Skeletal muscle cell (primary cell): Measurements from ENCODE around the gene GRM7.

Experiments
- DNase-seq: peaks from one replicate; pipeline ENCODE4 v3.0.0-alpha.2; 2010; ENCODE audit warnings: low read depth
- H3K4me3 ChIP-seq: 2 replicates; pipeline ENCODE4 v1.5.1; 2011; ENCODE audit warnings: low read depth, mild to moderate bottlenecking, control low read depth, low read length, moderate library complexity

GRM7 gene

DNA sequence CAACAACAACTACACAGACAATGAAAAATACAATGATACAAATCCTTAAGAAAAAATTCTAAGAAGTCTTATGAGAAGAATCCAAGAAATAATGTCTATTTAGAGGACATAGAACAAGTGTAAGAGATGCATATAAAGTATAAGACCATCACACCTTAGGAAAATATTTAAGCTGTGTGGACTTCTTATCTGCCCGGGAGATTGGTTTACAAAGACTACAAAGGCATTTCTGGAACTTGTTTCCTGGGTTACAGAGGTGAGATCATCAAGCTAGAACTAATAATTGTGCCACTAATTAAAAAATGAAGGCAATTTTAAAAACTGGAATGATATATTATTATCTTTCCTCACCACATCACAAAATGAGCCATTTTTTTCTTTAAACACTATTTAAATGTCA is 507.1 kb downstream of the GRM7 start:
- H3K4me3 ChIP-seq = no peak overlapping the region
- no peak for DNase-seq

DNA sequence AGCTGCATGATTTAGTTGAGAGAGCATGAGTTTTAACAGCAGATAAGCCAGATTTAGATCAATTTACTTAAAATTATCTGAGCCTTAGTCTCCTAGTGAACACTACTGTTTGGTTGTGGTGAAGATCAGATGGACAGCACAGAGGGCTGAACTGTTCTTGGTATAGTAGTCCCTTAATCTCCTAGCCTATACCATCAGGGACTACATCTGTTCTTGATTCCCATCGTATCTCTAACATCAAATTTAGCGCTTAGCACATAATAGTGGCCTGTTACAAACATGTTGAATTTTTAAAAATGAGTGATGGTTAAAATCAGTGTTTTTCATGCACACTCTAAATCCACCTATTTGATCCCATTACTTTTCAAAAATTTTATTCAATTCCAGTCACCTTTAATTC is 507.7 kb downstream of the GRM7 start:
- DNase-seq = no peak
- H3K4me3 ChIP-seq = no peak overlapping the region

DNA sequence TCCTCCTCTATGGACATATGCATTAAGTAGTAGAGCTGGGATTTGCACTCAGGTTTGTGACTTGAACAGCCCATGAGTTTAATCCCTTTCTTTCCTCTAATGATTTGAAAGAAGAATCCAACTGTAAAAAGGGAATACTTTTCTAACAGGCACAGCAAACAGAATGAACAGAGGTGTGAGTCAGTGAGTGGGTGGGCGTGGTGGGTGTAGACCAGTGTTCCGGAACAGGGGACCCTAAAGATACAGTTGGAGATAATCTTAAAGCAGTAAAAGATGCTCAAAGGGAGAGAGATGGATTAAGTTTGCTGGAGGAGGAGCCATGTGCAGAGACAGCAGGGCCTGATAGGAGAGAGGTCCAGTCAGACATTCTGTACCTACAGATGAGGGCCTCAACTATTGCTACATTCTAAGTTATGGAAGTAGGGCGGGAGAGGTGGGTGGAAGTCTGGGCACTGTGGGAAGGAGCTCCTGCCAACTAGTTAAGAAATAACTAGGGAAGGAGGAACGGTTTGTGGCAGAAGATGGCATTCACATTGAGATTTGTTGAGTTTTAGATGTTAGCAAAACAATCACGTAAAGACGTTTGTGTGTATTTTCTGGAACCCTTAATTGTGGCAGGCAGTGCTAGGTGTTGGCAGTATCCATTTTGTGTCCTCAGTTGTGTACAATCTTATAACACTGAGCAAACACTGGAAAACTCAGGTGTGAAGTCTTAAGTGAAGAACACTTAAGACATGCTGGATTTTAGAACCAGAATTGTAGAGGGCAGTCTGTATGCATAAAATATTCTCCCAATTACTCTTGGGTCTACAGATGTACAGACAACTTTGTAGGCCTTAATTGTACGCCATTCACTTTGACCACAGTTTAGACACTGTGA is 511.0 kb downstream of the GRM7 start:
- H3K4me3 ChIP-seq = no peak overlapping the region
- DNase-seq = no peak

DNA sequence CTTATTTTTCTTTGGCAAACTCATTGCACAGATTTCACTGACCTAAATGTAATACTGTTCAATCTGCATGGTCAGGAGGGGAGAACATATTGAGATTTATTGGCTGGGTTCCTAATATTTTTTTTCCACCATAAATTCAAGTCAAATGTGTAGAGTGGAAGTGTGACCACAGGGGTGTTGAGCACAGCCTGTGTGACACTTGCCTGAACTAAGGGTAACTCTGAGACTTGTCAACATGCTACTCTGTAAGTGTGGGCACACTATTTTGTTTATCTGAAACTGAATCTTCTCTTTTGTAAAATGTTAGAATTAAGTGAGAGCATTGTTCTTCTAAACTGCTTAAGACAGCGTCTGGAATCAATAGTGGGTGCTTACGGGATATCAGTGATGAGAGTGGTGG is 516.2 kb downstream of the GRM7 start:
- H3K4me3 ChIP-seq = no peak overlapping the region
- no peak for DNase-seq

DNA sequence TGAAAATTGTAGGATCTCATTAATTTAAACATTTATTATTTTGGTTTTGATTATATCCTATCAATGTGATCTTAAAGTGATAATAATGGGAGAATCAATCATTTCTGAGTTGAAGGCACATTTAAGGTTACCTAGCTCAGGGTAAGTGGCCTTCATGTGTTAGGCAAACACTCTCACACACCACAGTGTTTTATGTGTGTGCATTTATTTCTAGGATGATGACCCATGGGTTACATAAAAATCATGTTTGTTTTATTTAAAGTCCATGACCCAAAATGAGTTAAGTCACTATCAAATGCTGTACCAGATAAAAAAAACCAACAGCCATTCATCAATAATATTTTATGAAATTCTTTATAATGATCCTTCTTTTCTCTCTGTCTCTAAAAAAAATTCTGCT is 520.8 kb downstream of the GRM7 start:
- no peak for DNase-seq
- H3K4me3 ChIP-seq = no peak overlapping the region

DNA sequence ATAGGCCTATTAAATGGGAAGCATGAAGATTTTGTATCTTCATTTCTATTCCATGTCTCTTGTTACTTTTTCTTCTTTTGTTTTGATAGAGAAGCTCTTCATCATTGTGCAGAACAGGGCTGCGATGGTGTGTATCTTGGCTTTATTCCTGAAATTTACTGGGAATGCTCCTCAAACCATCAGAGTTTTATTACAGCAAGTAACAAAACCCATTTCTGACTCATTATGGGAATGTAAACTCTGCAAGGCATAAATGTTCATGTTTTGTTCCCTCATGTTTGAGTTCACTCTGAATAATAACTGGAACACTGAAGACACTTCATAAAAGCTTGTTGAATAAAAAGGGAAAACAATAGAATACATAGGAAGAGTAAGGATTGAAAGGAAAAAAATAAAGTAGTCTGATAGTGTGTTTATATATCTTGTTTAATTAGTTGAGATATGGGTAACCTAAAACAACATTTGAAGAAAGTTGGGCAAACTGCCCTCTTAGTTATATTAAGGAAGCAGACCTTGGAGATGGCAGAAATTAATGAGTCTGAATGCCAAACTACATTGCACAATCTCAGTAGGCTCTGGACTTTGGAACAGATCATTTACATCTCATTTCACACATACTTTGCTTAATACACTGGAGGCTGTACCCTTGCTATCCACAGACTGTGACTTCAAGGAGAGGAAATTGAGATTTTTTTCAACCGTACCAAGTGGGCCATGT is 521.5 kb downstream of the GRM7 start:
- DNase-seq = no peak

DNA sequence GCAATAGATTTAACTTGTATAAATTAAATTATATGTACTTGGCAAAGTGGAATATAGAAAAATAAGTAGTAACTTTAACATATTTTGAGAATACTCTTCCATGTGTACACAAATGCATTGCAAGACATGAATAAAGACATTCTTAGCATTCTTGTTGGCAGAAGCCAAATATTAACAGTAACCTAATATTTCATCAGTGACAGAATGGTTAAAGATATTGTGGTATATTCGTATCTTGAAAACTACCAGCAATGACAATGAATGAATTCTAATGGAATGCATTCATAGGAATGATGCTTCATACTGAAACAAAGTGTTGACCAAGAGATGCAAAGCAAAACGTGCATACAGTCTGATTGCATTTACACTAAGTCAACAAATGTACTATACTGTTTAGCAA is 524.7 kb downstream of the GRM7 start:
- DNase-seq = no peak
- no peak overlapping the region for H3K4me3 ChIP-seq

More for the DNA sequence above, 521.5 kb downstream of the GRM7 start:
- H3K4me3 ChIP-seq = no peak overlapping the region

DNA sequence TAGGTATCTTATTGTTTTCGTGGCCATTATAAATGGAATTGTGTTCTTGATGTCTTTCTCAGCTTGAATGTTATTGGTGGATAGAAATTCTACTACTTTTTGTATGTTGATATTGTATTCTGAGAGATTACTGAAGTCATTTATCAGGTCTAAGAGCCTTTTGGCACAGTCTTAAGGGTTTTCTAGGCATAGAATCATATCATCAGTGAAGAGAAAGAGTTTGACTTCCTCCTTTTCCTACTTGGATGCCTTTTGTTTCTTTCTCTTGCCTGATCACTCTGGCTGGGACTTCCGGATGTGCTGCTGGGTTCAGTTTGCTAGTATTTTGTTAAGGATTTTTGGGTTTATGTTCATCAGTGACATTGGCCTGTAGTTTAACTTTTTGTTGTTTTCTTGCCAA is 527.1 kb downstream of the GRM7 start:
- H3K4me3 ChIP-seq = no peak overlapping the region
- DNase-seq = no peak

DNA sequence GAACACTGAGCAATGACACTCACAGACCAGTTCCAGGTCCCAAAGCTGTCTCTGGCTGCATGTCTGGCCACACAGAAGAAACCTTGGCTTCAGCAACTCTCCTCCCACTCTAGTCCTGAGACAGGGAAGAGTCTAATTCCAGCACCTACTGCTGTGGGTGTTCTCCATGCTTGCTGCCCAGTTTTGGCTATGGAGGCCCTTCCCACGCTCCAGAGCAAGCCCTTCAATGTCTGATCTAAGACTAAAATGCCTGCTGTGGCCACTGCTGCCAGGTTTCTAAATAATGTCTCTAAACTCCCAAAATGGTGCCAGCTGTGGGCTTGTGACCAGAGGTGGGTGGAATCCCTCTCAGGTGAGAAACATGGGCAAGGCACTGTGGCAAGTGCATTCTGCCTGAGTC is 531.3 kb downstream of the GRM7 start:
- no peak overlapping the region for H3K4me3 ChIP-seq
- DNase-seq = no peak

DNA sequence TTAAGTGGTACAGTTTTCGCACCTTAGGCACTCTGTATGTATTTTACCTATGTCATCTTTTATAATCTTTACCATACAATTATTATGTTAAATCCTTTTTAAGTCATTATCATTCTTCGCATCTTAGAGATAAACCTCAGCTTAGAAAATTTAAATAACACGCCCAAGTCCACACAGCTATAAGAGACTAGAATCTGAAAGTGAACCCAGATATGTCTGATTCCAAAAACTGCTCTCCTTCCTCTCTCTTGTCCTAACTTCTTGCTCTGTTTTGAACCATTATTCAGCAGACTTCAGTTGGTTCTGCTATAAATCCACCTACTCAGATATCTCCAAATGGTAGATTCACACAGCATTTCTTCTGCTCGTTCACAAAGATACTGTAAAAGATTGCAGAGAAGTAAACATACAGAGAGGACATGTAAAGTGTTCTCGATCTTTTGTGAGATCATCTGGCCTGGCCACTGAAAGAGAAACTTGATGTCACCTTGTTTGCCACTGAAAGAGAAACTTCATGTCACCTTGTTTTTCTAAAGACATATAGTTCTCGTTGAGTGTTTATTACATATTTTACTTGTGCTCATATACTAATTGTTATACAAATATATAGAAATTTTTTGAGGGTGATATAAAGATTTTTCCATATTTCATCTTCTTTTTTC is 533.2 kb downstream of the GRM7 start:
- no peak for DNase-seq
- no peak overlapping the region for H3K4me3 ChIP-seq

DNA sequence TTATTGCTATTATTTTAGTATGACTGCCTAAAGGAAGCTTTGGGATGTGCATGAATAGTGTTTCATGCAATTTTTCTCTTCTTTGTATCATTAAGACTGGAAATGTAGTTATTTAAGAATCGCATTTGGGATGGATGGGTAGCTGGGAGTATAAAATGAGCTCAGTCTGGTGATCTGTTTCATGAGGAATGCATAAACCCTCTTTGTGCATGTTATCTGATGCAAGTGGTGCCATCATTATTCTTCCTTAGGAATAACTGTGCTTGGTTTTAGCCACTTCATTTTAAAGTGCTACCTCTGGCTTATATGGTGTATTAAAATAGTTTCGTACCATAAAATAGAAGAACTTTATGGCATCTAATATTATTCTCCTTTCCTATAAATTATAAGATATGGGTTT is 535.6 kb downstream of the GRM7 start:
- DNase-seq = no peak
- H3K4me3 ChIP-seq = no peak overlapping the region

DNA sequence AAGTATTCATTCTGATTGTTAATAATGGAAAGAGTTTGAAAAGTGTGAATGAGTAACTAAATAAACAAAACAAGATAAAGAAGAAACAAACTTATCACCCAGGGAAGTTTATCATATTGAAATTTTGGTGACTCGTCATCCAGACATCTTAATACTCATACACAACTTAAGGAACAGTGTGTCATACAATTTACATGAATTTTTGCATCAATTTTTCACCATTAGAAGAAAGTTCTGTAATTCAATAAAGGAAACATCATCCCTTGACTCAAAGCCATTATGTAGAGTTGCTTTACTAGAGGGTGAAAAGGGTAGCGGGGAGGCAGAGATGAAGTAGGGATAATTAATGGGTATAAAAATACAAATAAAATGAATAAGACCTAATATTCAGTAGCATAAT is 536.2 kb downstream of the GRM7 start:
- DNase-seq = no peak
- H3K4me3 ChIP-seq = no peak overlapping the region

DNA sequence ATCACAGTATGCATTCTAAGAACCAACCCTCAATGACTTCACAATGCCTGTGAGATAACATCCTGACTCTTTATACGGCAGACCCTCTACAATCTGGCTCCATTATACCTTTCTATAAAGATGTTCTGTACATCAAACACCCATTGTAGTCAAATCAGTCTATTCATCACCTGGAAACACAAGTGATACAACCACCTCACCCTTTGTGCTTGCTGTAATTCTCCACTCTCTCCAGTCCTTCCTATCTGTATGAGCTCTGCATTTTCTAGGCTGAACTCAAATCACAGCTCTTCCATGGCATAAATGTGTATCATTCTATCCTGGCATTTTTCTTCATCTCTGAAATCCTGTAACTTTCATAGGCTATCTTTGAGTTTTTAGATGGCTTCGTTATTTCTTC is 539.4 kb downstream of the GRM7 start:
- no peak for DNase-seq
- no peak overlapping the region for H3K4me3 ChIP-seq

DNA sequence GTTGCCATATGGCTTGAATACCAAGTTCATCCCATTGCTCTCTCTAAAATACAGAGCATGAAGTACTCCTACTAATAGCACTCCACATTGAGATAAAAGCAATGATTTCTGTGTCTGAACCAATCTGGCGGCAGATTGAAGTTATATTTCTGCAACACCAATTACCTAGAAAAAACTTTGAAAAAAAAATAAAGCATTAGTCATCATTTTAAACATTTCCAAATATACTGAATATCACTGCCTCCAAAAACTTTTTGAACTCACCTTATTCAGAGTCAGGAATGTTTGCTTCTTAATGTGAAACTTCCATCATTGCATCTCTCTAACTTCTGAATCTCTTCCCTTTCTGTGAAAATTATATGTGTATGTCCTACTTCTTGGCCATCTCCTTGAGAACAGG is 540.5 kb downstream of the GRM7 start:
- H3K4me3 ChIP-seq = no peak overlapping the region
- no peak for DNase-seq

DNA sequence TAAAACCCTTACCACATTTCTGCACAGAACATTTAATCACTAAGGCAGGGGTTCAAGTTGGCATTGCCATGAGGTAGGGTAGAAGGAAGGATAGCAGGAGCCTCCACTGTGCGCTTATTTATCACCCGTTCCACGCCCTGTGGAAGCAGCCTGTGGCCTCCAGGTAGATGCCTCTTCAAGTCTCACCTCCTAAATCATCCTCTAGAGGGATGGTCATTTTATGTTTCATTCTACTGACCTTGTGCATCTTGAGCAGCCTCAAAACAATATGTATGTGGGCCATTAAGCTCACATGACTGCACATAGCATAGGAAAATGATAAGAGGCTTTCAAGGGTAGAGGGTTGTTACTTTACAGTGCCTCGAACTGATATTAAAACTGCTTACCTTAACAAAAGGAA is 546.2 kb downstream of the GRM7 start:
- no peak overlapping the region for H3K4me3 ChIP-seq
- DNase-seq = no peak

DNA sequence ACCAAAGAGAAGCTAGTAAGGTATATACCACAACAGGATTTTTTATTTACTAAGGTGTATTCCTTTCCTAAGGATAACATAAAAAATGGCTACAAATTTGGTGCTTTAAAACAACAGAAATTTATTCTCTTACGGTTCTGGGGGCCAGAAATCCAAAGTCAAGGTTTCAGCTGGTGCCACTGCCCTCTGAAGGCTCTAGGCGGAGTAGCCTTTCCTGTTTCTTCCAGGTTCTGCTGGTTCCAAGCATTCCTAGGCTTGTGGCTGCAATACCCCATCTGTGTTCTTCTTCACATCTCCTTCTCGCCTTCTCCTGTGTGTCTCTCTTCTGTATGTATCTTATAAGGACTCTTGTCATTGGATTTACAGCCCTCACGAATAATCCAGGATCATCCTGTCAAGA is 549.9 kb downstream of the GRM7 start:
- no peak overlapping the region for H3K4me3 ChIP-seq
- DNase-seq = no peak

DNA sequence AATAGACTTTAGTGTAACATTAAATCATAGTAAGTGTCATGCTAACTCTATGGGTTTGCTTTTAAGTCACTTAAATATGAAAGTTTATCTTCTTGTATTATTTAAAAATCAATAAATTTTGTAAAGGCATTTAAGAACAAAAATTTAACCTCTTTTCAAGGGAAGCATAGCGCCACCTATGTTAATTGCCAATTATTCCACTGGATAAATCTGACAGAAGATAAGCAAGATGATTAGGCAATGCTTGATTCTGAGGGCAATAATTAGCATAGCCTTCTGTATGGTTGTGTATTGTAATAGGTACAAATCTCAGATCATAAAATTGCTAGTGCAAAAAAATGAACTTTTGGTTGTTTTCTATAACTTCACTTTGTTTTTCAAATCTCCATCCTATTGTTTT is 560.1 kb downstream of the GRM7 start:
- no peak overlapping the region for H3K4me3 ChIP-seq
- no peak for DNase-seq

DNA sequence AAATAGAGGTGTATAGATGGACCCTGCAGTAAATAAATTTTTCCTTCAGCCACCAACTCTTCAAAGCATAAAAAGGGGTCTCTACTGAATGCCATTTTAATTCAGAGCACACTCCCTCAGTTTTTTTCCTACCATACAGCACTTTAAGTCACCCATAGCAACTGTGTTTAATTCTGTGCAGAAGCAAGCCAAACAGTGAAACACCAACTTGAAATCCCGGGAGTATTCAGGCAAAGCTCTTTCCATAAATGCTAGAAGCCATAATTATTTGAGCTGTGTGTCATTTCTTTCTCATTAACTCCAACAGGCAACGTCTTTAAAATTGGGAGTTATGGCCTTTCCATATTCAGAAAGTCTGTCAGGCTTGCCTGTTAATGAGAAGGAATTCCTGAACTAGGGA is 562.1 kb downstream of the GRM7 start:
- no peak for DNase-seq
- no peak overlapping the region for H3K4me3 ChIP-seq

DNA sequence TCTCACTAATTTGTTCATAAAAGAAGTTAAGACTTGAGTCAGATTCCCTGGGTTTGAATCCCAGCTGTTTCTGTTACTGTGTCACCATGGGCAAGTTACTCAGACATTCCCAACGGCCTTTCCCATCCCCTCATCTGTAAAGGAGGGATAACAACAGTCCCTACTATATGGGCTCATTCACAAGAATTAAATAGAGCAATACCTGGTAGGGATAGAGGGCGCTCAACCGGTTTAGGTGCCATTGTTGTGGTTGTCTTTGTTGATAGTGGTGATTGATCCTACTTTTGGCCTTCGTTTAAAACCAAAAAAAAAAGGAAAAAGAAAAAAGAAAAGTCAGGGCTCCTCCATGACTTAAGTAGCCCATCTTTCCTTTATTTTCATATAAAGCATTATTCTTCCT is 563.1 kb downstream of the GRM7 start:
- H3K4me3 ChIP-seq = no peak overlapping the region

DNA sequence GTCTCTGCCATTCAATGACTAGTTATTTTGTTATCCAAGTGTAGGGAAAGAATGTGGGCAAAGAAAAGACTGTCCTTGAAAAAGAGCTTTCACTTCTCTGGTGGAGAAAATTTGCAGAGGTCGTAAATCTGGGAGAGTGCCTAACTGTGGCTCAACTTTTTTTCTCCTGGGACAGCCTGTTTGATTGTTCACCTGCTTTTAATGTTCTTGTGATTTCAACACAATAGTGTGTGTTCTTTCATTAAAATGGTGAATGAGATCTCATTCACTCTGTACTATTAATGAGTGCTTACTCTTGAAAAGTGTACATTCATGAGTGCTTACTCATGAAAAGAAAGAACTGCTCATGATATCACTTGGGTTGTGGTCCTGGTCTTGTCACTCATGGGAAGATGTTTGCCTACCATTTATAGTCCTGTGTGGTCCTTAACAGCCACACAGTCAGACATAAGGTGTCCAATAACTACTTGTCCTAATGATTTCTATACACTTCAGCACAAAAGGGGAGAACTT is 567.3 kb downstream of the GRM7 start:
- H3K4me3 ChIP-seq = no peak overlapping the region
- no peak for DNase-seq

More for the DNA sequence above, 563.1 kb downstream of the GRM7 start:
- DNase-seq = no peak
